CD4-positive, alpha-beta T cell (primary cell): ENCODE results near the gene FBXO24. TPM values are rescaled to one million over a fixed set of nuclear protein-coding genes. Genes with fewer than 3 reads are reported as not detected.
A peak's percentile ranks its signal among the peaks of the same experiment; 100 is the strongest.

Experiments used
- ATAC-seq: fragments of 200-7000 bp; cut with Tn5 transposase; one replicate; pipeline ENCODE4 v1.10.0; 2022; ENCODE audit warnings: mild to moderate bottlenecking; ENCODE audit not compliant: poor library complexity
- CTCF ChIA-PET: fragments of 350-600 bp; sonication (Branson Sonifier 250); formaldehyde crosslinking; loops from one replicate; lab custom pipeline; 2021; ENCODE audit warnings: antibody characterized with exemption, inconsistent platforms; lab: Charles Lee
- POLR2A ChIA-PET: fragments of 350-600 bp; sonication (Branson Sonifier 250); formaldehyde crosslinking; loops from one replicate; lab custom pipeline; 2021; ENCODE audit warnings: antibody characterized with exemption, inconsistent platforms; lab: Charles Lee
- DNase-seq, 14 experiments: peaks; one replicate each; pipeline ENCODE4 v3.0.0-alpha.2; 2013 to 2020; ENCODE audit warnings: mixed read lengths in 2 of 14
- H3K27ac ChIP-seq, 2 donors: one replicate each; pipeline versions ENCODE4 v1.5.1 to v1.7.0; 2013; ENCODE audit warnings: low read length in 2 of 2, low read depth in 1 of 2, mild to moderate bottlenecking in 1 of 2
- H3K27me3 ChIP-seq, 2 experiments: 1 replicate in 1 of 2; 2 replicates in 1 of 2; pipeline versions ENCODE4 v1.6.1 to v1.7.0; 2013; ENCODE audit warnings: low read length in 2 of 2, control low read depth in 1 of 2, mild to moderate bottlenecking in 1 of 2, moderate library complexity in 1 of 2; ENCODE audit not compliant: insufficient read depth in 2 of 2, control insufficient read depth in 1 of 2
- H3K36me3 ChIP-seq: one replicate; pipeline ENCODE4 v1.6.1; 2013; ENCODE audit warnings: low read length, control low read depth; ENCODE audit not compliant: insufficient read depth
- H3K4me1 ChIP-seq: one replicate; pipeline ENCODE4 v1.6.1; 2013; ENCODE audit warnings: low read length, control low read depth; ENCODE audit not compliant: insufficient read depth
- H3K4me3 ChIP-seq: one replicate; pipeline ENCODE4 v1.5.1; 2013; ENCODE audit warnings: mild to moderate bottlenecking, low read length, moderate library complexity
- H3K9me3 ChIP-seq, 2 experiments: 1 replicate in 1 of 2; 2 replicates in 1 of 2; pipeline versions ENCODE4 v1.6.1 to v1.7.0; 2013; ENCODE audit warnings: low read length in 2 of 2, mild to moderate bottlenecking in 2 of 2, control low read depth in 1 of 2, moderate library complexity in 1 of 2; ENCODE audit not compliant: control insufficient read depth in 1 of 2, insufficient read depth in 1 of 2
- H3K27ac Mint-ChIP-seq: one replicate; pipeline ENCODE4 v1.8.0; 2020; ENCODE audit warnings: mixed read lengths
- H3K27me3 Mint-ChIP-seq: one replicate; pipeline ENCODE4 v1.8.0; 2021; ENCODE audit warnings: mixed read lengths
- H3K36me3 Mint-ChIP-seq: one replicate; pipeline ENCODE4 v1.8.0; 2021; ENCODE audit warnings: low read depth, mixed read lengths
- H3K4me1 Mint-ChIP-seq: one replicate; pipeline ENCODE4 v1.8.0; 2021; ENCODE audit warnings: low read depth, mixed read lengths
- H3K4me3 Mint-ChIP-seq: one replicate; pipeline ENCODE4 v1.8.0; 2020; ENCODE audit warnings: mild to moderate bottlenecking, mixed read lengths
- H3K9me3 Mint-ChIP-seq: one replicate; pipeline ENCODE4 v1.8.0; 2020; ENCODE audit warnings: mixed read lengths
- intact Hi-C, 2 experiments: fragments of 100-400 bp; cut with DNase I in 1 of 2; cut with micrococcal nuclease in 1 of 2; formaldehyde crosslinking; loops; one replicate each; pipeline versions ENCODE4 v1.15.1 to v1.9.0; 2023 to 2025; cut with DNase I, micrococcal nuclease
- total RNA-seq, 174 experiments: library from RNA in 2 of 174; stranded (reverse) in 2 of 174; gene quantifications; one replicate each; pipeline ENCODE4 v1.2.3 and lab custom pipeline; 2021 to 2026
- TF ChIP-seq, protein P1 (sequence below): fragments of 200-600 bp; IDR thresholded peaks from one replicate; pipeline ENCODE4 v1.8.0; 2022; ENCODE audit warnings: antibody characterized with exemption, mild to moderate bottlenecking

The FBXO24 gene
- total RNA-seq, 2 experiments from 2014 or later, result 0.66 to 0.78 TPM

DNA sequence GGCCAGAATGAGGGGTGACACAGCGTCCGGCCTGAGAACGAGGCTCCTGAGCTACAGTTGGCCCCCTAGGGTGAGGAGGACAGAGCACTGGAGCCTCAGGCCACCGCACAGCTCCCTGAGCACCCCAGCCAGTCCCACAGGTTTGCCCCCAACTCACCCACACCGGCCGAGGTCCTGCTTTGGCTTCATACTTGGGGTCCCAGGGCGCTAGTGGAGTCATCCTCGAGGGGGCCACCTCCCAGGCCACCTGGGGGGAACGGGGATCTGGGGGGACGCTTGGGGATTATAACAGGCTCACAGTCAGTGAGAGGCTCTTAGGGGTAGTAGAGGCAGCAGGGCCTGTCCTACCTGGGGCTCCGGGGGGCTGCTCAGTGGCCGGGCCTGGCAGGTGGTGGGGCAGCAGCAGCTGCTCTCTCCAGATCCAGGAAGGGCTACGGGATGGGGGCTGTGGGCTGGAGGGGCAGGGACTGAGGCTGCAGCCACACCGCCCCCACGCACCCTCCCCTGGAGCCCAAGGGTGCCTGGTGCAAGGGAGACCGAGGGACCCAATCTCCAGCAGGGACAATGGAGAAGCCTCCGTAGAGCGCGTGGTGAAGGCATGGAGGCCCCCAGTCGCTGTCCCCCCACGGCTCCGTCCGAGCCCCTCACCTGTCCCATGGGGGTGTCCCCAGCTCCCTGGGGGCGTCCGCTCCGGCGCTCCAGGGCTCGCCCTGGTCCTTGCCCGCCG lies 13.0 kb upstream of the FBXO24 start:
- Histone ChIP-seq H3K36me3 (peaks cover 58% of the 10 kb centered on the region), H3K4me3 (no peak overlapping the region), H3K4me1 (peaks cover 45% of the 10 kb centered on the region), H3K27ac (no peak overlapping the region), H3K27me3 (no peaks in the 10 kb centered on the region), H3K9me3 (no peaks in the 10 kb centered on the region)
- intact Hi-C loops, result no loop called here
- no peaks in the 10 kb centered on the region for H3K27me3 Mint-ChIP-seq
- ChIA-PET POLR2A (interaction anchor here (4.6 kb wide), 1 partner anchor 12 kb away, joined by 70 read pairs; the partner anchor contains the start of genes FBXO24 and LRCH4), CTCF (no interaction called here)
- no peak overlapping the region for H3K27ac Mint-ChIP-seq
- ATAC-seq (no peak), DNase-seq (no peak)
- no peaks in the 10 kb centered on the region for H3K9me3 Mint-ChIP-seq
- H3K4me1 Mint-ChIP-seq, result peaks cover 24% of the 10 kb centered on the region
- no peak overlapping the region for H3K4me3 Mint-ChIP-seq
- H3K36me3 Mint-ChIP-seq, result peaks cover 41% of the 10 kb centered on the region
- TF ChIP-seq, protein P1, sequence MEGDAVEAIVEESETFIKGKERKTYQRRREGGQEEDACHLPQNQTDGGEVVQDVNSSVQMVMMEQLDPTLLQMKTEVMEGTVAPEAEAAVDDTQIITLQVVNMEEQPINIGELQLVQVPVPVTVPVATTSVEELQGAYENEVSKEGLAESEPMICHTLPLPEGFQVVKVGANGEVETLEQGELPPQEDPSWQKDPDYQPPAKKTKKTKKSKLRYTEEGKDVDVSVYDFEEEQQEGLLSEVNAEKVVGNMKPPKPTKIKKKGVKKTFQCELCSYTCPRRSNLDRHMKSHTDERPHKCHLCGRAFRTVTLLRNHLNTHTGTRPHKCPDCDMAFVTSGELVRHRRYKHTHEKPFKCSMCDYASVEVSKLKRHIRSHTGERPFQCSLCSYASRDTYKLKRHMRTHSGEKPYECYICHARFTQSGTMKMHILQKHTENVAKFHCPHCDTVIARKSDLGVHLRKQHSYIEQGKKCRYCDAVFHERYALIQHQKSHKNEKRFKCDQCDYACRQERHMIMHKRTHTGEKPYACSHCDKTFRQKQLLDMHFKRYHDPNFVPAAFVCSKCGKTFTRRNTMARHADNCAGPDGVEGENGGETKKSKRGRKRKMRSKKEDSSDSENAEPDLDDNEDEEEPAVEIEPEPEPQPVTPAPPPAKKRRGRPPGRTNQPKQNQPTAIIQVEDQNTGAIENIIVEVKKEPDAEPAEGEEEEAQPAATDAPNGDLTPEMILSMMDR, result no peak

DNA sequence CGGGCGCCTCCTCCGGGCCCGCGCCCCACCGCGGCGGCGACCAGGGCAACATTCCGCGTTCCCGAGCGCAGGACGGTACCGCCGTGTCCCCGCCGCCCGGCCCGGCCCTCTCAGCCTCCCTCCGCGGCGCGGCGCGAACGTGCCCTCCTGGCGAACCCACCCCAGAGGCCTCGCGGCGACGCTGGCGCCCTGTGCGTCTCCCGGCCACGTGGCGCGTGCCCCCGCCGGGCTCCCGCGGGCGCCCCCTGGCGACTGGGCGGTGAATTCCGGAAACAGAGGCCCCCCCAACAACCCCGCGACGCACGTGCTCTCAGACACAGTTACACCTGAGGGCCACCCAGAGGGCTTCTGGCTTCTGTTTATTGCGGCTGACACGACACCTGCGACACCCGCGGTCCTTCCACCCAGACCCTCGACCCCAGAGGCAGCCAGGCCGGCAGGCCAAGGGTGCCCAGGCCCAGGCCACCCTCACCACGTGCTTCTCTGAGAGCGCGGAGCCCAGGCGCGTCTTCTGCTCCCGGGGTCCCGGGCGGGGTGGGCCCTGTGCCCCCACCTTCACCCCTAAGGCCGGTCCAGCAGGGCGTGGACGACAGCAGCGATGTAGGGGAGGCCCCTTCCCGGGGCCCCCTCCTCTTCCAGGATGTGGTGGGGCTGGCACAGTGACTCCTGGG lies 12.3 kb upstream of the FBXO24 start, which contains the start of gene SAP25:
SAP25 (minus strand) TSS at position 210 of the 671 bp plus-strand sequence; CDS start at position 52, 158 bp downstream.
- intact Hi-C loops, result no loop called here
- no peaks in the 10 kb centered on the region for H3K27me3 ChIP-seq
- no peaks in the 10 kb centered on the region for H3K9me3 Mint-ChIP-seq
- TF ChIP-seq, protein P1, result no peak
- peaks cover 65% of the 10 kb centered on the region for H3K36me3 ChIP-seq
- no peak within 1 kb of the TSS for H3K4me3 ChIP-seq
- ATAC-seq (no peak), DNase-seq (peak in 1 of 14 experiments; percentile 42)
- POLR2A ChIA-PET, result interaction anchor here (4.6 kb wide), 1 partner anchor 11 kb away, joined by 70 read pairs; the partner anchor contains the start of genes FBXO24 and LRCH4
- H3K27ac ChIP-seq, result no peak within 1 kb of the TSS
- no peak within 1 kb of the TSS for H3K4me3 Mint-ChIP-seq
- no peak within 1 kb of the TSS for H3K27ac Mint-ChIP-seq
- H3K27me3 Mint-ChIP-seq, result no peaks in the 10 kb centered on the region
- CTCF ChIA-PET, result no interaction called here
- peaks cover 38% of the 10 kb centered on the region for H3K4me1 ChIP-seq
- H3K4me1 Mint-ChIP-seq, result peaks cover 18% of the 10 kb centered on the region
- no peaks in the 10 kb centered on the region for H3K9me3 ChIP-seq
- H3K36me3 Mint-ChIP-seq, result peaks cover 42% of the 10 kb centered on the region

DNA sequence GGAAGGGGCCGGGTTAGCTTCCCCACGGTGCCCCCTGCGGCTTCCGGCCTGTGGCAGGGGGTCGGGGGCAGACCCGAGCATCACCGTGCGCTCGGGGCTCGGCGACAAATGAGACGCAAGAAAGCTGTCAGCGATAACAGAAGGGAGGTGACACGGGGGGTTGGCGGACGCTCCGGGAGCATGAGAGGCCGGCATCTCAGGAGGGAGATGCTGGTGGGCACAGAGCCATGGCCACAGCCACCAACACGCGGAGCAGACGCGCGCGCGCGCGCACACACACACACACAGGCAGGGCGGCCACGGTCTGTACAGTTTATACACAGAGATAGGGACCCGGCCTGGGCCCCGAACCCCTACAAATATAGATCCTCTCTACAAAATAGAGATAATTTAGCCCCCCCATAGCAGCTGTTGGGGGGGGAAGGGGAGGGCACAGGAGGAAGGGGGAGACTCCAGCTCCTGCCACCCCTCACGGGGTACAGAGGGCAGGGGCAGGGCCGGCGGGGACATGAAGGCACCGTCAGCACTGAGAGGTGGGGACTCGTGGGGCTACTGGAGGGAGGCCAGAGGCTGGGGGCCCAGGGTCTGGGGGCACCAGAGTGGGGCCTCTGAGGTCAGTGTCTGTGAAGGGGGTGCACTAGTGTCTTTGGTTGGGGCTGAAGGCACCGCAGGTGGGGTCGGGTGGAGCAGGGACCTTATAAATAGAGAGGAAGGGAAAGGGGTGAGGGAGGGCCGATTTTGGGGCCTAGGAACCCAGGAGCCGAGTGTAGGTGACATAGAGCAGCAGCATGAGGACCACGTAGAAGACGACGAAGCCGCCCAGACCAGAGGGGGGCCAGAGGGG lies 11.5 kb upstream of the FBXO24 start:
- Histone ChIP-seq H3K36me3 (peaks cover 71% of the 10 kb centered on the region), H3K27ac (no peak overlapping the region), H3K27me3 (no peaks in the 10 kb centered on the region), H3K9me3 (no peaks in the 10 kb centered on the region), H3K4me3 (no peak overlapping the region), H3K4me1 (peaks cover 30% of the 10 kb centered on the region)
- Mint-ChIP-seq H3K4me3 (no peak overlapping the region), H3K27ac (no peak overlapping the region), H3K9me3 (no peaks in the 10 kb centered on the region), H3K27me3 (no peaks in the 10 kb centered on the region), H3K4me1 (peaks cover 11% of the 10 kb centered on the region), H3K36me3 (peaks cover 46% of the 10 kb centered on the region)
- POLR2A ChIA-PET, result interaction anchor here (4.6 kb wide), 1 partner anchor 11 kb away, joined by 70 read pairs; the partner anchor contains the start of genes FBXO24 and LRCH4
- CTCF ChIA-PET, result no interaction called here
- TF ChIP-seq, protein P1, result no peak
- ATAC-seq, result no peak
- no peak for DNase-seq
- intact Hi-C loops, result no loop called here
